ENCODE measurements around the gene ITGA4. TPM values are rescaled to one million over a fixed set of nuclear protein-coding genes. Genes with fewer than 3 reads are reported as not detected.

The ITGA4 gene
- polyA plus RNA-seq, 1 donor (not counting 4 experiments of a cell fraction or from before 2014, with no cell fraction given) = 4.7 TPM

DNA sequence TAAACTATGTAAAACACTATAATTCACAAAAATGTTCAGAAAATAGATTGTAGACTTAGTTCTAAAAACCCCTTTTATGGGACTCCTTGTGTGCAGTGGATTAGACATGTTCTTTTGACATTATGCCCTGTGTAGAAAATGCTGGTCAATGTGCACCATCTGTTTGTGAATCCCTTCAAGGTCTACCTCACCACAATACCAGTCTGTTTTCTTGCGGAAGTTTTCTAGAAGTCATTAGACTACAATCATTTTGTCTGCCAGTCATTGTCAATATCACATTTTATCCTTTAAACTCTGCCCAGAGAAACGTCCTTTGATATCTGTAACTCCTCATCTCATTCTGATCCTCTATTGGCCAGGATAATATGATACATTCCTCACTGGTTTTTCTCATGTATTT lies 7.8 kb downstream of the ITGA4 start:
- no peaks in the 10 kb centered on the region for H3K36me3 ChIP-seq (ENCODE audit: control insufficient read depth in 2 of 2, extremely low read depth in 1 of 2, insufficient read depth in 2 of 2, low read length in 2 of 2)
- H3K27me3 ChIP-seq (ENCODE audit: control insufficient read depth, extremely low read depth, insufficient read depth, low read length) = no peaks in the 10 kb centered on the region
- H3K9me3 ChIP-seq (ENCODE audit: control insufficient read depth, low read depth, low read length) = no peaks in the 10 kb centered on the region
- H2AFZ ChIP-seq (ENCODE audit: control insufficient read depth, low read length) = no peak overlapping the region
- H3K79me2 ChIP-seq (ENCODE audit: control insufficient read depth, insufficient read depth, low read length) = no peaks in the 10 kb centered on the region
- FAIRE-seq (no peak), DNase-seq (ENCODE audit: low read depth, low spot score) (no peak)
- TF ChIP-seq EZH2 (IDR thresholded peaks at IDR 0.05; ENCODE audit: low read length) = no peak
- TF ChIP-seq, protein P1, sequence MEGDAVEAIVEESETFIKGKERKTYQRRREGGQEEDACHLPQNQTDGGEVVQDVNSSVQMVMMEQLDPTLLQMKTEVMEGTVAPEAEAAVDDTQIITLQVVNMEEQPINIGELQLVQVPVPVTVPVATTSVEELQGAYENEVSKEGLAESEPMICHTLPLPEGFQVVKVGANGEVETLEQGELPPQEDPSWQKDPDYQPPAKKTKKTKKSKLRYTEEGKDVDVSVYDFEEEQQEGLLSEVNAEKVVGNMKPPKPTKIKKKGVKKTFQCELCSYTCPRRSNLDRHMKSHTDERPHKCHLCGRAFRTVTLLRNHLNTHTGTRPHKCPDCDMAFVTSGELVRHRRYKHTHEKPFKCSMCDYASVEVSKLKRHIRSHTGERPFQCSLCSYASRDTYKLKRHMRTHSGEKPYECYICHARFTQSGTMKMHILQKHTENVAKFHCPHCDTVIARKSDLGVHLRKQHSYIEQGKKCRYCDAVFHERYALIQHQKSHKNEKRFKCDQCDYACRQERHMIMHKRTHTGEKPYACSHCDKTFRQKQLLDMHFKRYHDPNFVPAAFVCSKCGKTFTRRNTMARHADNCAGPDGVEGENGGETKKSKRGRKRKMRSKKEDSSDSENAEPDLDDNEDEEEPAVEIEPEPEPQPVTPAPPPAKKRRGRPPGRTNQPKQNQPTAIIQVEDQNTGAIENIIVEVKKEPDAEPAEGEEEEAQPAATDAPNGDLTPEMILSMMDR (optimal IDR thresholded peaks at IDR 0.05 in 1 of 3, IDR thresholded peaks at IDR 0.05 in 1 of 3, conservative IDR thresholded peaks at IDR 0.05 in 1 of 3; ENCODE audit: extremely low read depth in 1 of 3, insufficient read depth in 2 of 3, low read length in 3 of 3) = no peak
- H3K9ac ChIP-seq (ENCODE audit: control insufficient read depth, extremely low read depth, insufficient read depth, low read length) = no peak overlapping the region
- dilution Hi-C loops (cut with MboI; ENCODE audit: extremely low pct_ligation_motif_present, low sequenced_read_pairs) = no loop called here
- no peak overlapping the region for H3K4me2 ChIP-seq (ENCODE audit: control insufficient read depth, extremely low read depth, insufficient read depth, low read depth, low read length)
- no peaks in the 10 kb centered on the region for H4K20me1 ChIP-seq (ENCODE audit: control insufficient read depth, extremely low read depth, insufficient read depth, low read length)
- H3K9me1 ChIP-seq (ENCODE audit: control insufficient read depth, extremely low read depth, insufficient read depth, low read length) = no peaks in the 10 kb centered on the region
- no peak overlapping the region for H3K4me3 ChIP-seq (ENCODE audit: control insufficient read depth in 2 of 3, extremely low read depth in 1 of 3, insufficient read depth in 2 of 3, low read depth in 1 of 3, low read length in 3 of 3)
- no peak overlapping the region for H3K27ac ChIP-seq (ENCODE audit: control insufficient read depth, insufficient read depth, low read length)
- H3K4me1 ChIP-seq (ENCODE audit: control insufficient read depth, extremely low read depth, insufficient read depth, low read length) = peaks cover 10% of the 10 kb centered on the region

DNA sequence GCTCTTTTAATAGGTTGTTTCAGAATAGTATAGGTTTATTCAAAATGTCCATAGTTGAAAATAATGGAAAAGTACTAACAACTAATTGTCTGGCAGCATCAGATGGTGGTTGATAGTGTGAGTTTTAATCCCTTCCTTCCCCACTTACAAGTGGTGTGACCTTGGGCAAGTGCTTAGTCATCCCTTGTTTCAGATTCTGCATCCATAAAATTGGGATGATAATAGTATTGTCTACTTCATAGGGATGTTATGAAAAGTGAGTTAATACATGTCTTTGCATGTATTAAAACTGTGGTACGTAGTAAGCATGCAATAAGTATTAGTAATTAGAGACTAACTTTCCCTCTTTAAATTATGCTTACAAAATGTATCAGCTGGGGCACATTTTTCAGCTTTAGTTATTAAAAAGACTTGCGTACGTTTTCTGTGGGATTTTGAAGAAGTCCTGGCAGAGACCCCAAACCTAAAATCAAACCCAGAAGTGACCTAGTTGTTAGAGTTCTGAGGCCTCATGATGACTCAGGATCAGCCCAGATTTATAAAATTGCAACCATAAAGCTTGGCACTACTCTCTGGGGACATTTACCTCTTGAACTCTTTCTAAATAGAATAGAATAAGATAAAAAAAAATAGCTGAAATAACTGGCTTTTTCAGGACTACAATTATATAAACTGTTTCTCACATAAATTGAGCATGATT lies 8.6 kb downstream of the ITGA4 start:
- H2AFZ ChIP-seq (ENCODE audit: control insufficient read depth, low read length) = peak overlapping the region; percentile 38

More for the DNA sequence above, 8.6 kb downstream of the ITGA4 start:
- no peaks in the 10 kb centered on the region for H3K9me1 ChIP-seq (ENCODE audit: control insufficient read depth, extremely low read depth, insufficient read depth, low read length)
- peaks cover 10% of the 10 kb centered on the region for H3K4me1 ChIP-seq (ENCODE audit: control insufficient read depth, extremely low read depth, insufficient read depth, low read length)
- no peaks in the 10 kb centered on the region for H3K9me3 ChIP-seq (ENCODE audit: control insufficient read depth, low read depth, low read length)
- no peaks in the 10 kb centered on the region for H4K20me1 ChIP-seq (ENCODE audit: control insufficient read depth, extremely low read depth, insufficient read depth, low read length)
- H3K27me3 ChIP-seq (ENCODE audit: control insufficient read depth, extremely low read depth, insufficient read depth, low read length) = no peaks in the 10 kb centered on the region
- peak overlapping the region; percentile 73 for H3K27ac ChIP-seq (ENCODE audit: control insufficient read depth, insufficient read depth, low read length)
- peak overlapping the region; percentile 49 for H3K4me2 ChIP-seq (ENCODE audit: control insufficient read depth, extremely low read depth, insufficient read depth, low read depth, low read length)
- DNase-seq (ENCODE audit: low read depth, low spot score) = peak; percentile 59
- TF ChIP-seq, protein P1 (optimal IDR thresholded peaks at IDR 0.05 in 1 of 3, IDR thresholded peaks at IDR 0.05 in 1 of 3, conservative IDR thresholded peaks at IDR 0.05 in 1 of 3; ENCODE audit: extremely low read depth in 1 of 3, insufficient read depth in 2 of 3, low read length in 3 of 3) = no peak
- TF ChIP-seq EZH2 (IDR thresholded peaks at IDR 0.05; ENCODE audit: low read length) = no peak
- no peaks in the 10 kb centered on the region for H3K36me3 ChIP-seq (ENCODE audit: control insufficient read depth in 2 of 2, extremely low read depth in 1 of 2, insufficient read depth in 2 of 2, low read length in 2 of 2)
- peak; percentile 85 for FAIRE-seq
- H3K9ac ChIP-seq (ENCODE audit: control insufficient read depth, extremely low read depth, insufficient read depth, low read length) = peak overlapping the region; percentile 25
- dilution Hi-C loops (cut with MboI; ENCODE audit: extremely low pct_ligation_motif_present, low sequenced_read_pairs) = no loop called here
- no peaks in the 10 kb centered on the region for H3K79me2 ChIP-seq (ENCODE audit: control insufficient read depth, insufficient read depth, low read length)
- no peak overlapping the region for H3K4me3 ChIP-seq (ENCODE audit: control insufficient read depth in 2 of 3, extremely low read depth in 1 of 3, insufficient read depth in 2 of 3, low read depth in 1 of 3, low read length in 3 of 3)

All from keratinocyte (primary cell).